HFFc6 (cell line): ENCODE results near the gene FGD6. TPM values are rescaled to one million over a fixed set of nuclear protein-coding genes. Genes with fewer than 3 reads are reported as not detected.

Source experiments
- DNase-seq: peaks from one replicate; pipeline ENCODE4 v3.0.0-alpha.2; 2018
- H3K27ac Mint-ChIP-seq: 2 replicates; pipeline ENCODE4 v1.8.0; 2020; ENCODE audit warnings: mild to moderate bottlenecking, mixed read lengths
- H3K27me3 Mint-ChIP-seq: 2 replicates; pipeline ENCODE4 v1.8.0; 2021; ENCODE audit warnings: mild to moderate bottlenecking, moderate library complexity, mixed read lengths; ENCODE audit not compliant: insufficient read depth
- H3K36me3 Mint-ChIP-seq: 2 replicates; pipeline ENCODE4 v1.8.0; 2021; ENCODE audit warnings: low read depth, mixed read lengths
- H3K4me1 Mint-ChIP-seq: 2 replicates; pipeline ENCODE4 v1.8.0; 2020; ENCODE audit warnings: low read depth, mixed read lengths
- H3K4me3 Mint-ChIP-seq: 2 replicates; pipeline ENCODE4 v1.8.0; 2020; ENCODE audit warnings: mild to moderate bottlenecking, moderate library complexity, mixed read lengths
- H3K9me3 Mint-ChIP-seq: 2 replicates; pipeline ENCODE4 v1.8.0; 2020; ENCODE audit warnings: mild to moderate bottlenecking, mixed read lengths
- CTCF ChIP-seq: fragments of 200-600 bp; sonication (generic); IDR thresholded peaks from 2 replicates; pipeline ENCODE4 v1.5.0; 2021; ENCODE audit warnings: antibody characterized with exemption, mild to moderate bottlenecking
- total RNA-seq, 6 experiments: library from RNA; stranded (reverse); fragmentation: NEBNext Ultra II Directional; extraction: Animal tissue kit (Norgen Biotek cat#: 25700); gene quantifications; 2 replicates in 1 of 6; 3 replicates in 5 of 6; pipeline ENCODE4 v1.2.3, GENCODE V29; 2021

Gene FGD6
- total RNA-seq, 6 experiments from 2014 or later, result 5.5 to 6.6 (median 6.0) TPM

DNA sequence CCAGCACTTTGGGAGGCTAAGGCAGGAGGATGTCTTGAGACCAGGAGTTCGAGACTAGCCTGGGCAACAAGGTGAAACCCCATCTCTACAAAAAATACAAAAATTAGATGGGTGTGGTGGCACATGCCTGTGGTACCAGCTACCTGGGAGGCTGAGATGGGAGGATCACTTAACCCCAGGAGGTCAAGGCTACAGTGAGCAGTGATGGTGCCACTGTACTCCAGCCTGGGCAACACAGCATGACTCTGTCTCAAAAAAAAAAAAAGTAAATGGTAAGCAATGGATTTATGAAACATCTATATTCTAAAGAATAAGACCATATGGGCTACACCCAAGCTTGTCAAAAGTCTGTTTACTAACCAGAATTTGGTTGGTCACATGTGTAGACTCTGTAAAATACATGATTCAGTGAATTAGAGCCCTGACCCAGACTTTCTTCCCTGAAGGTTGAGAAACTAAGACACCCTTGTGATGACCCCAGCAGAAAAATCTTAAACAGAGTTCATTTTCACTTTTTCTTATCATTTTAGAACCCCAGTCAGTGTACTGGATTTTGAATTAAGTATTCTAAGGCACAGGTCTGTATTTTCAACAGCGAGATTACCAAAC lies 12.1 kb downstream of the FGD6 start:
- Mint-ChIP-seq H3K4me3 (peak overlapping the region; percentile 64), H3K36me3 (0 out of 2 replicates have a peak, but pooled peaks cover 4% of the 10 kb centered on the region), H3K27ac (peak overlapping the region; percentile 95), H3K4me1 (peaks cover 71% of the 10 kb centered on the region), H3K9me3 (no peaks in the 10 kb centered on the region), H3K27me3 (no peaks in the 10 kb centered on the region; the same call in 1 of the 2 replicates)
- TF ChIP-seq CTCF, result no peak
- no peak for DNase-seq

DNA sequence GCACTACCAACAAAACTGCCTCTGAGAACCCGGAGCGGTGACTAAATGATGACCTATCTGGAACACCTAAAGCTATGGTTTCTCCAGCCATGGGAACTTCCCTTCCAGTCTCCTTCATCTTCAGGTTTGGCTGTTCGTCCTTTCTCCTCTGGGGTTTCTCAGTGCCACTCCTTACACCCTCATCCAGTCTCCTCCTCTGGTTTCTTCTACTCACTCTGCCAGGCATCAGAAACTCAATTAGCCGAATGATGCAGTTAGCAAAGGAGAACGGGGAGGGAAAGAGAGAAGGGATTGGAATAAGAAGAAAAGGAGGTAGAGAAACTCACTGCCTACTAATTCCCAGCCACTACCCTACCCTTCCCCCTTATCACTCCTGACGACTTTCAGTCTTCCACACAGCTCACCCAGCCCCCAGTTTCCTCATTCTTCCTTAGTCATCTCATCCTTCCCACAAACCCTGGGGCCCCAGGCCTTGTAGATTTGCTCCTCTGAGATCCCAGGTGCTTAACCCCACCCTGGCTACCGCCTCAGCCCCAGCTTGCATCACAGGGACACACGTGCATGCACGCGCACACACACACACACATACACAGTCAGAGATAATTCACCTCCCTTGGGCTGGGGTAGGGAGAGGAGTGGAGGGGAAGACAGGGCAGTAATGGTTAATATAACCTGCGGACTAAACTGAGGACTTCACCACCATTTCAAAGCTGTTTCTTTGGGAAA lies 13.0 kb downstream of the FGD6 start:
- Mint-ChIP-seq H3K27me3 (no peaks in the 10 kb centered on the region; the same call in 1 of the 2 replicates), H3K36me3 (0 out of 2 replicates have a peak, but pooled peaks cover 4% of the 10 kb centered on the region), H3K27ac (peak overlapping the region; percentile 95), H3K9me3 (no peaks in the 10 kb centered on the region), H3K4me3 (peak overlapping the region; percentile 72), H3K4me1 (peaks cover 72% of the 10 kb centered on the region)
- no peak for TF ChIP-seq CTCF
- peak; percentile 70 for DNase-seq

- H3K27ac Mint-ChIP-seq, result peak overlapping the region; percentile 95
- no peaks in the 10 kb centered on the region for H3K9me3 Mint-ChIP-seq
- H3K4me3 Mint-ChIP-seq, result peak overlapping the region; percentile 72
- peaks cover 7% of the 10 kb centered on the region; the same call in 1 of the 2 replicates for H3K36me3 Mint-ChIP-seq
- H3K4me1 Mint-ChIP-seq, result peaks cover 72% of the 10 kb centered on the region
- TF ChIP-seq CTCF, result no peak
- DNase-seq, result no peak
- H3K27me3 Mint-ChIP-seq, result no peaks in the 10 kb centered on the region; the same call in 1 of the 2 replicates
These were observed 13.7 kb downstream of the FGD6 start for GRCh38 chr12:95203487-95204030.

- peak; percentile 10 for DNase-seq
- Mint-ChIP-seq H3K27me3 (no peaks in the 10 kb centered on the region; the same call in 1 of the 2 replicates), H3K27ac (peak overlapping the region; percentile 95), H3K4me1 (peaks cover 72% of the 10 kb centered on the region), H3K4me3 (peak overlapping the region; percentile 29), H3K36me3 (peaks cover 13% of the 10 kb centered on the region; the same call in 1 of the 2 replicates), H3K9me3 (no peaks in the 10 kb centered on the region)
- no peak for TF ChIP-seq CTCF
These were observed 14.4 kb downstream of the FGD6 start for GRCh38 chr12:95202691-95203486.

GRCh38 chr12:95201056-95201670 lies 16.1 kb downstream of the FGD6 start:
- no peaks in the 10 kb centered on the region; the same call in 1 of the 2 replicates for H3K27me3 Mint-ChIP-seq
- no peaks in the 10 kb centered on the region for H3K9me3 Mint-ChIP-seq
- peaks cover 9% of the 10 kb centered on the region; the same call in 1 of the 2 replicates for H3K36me3 Mint-ChIP-seq
- TF ChIP-seq CTCF, result no peak
- peaks cover 59% of the 10 kb centered on the region for H3K4me1 Mint-ChIP-seq
- no peak for DNase-seq
- H3K4me3 Mint-ChIP-seq, result peak overlapping the region; percentile 22
- peak overlapping the region; percentile 68 for H3K27ac Mint-ChIP-seq
